Measurements from ENCODE around the gene ZHX3.

DNA sequence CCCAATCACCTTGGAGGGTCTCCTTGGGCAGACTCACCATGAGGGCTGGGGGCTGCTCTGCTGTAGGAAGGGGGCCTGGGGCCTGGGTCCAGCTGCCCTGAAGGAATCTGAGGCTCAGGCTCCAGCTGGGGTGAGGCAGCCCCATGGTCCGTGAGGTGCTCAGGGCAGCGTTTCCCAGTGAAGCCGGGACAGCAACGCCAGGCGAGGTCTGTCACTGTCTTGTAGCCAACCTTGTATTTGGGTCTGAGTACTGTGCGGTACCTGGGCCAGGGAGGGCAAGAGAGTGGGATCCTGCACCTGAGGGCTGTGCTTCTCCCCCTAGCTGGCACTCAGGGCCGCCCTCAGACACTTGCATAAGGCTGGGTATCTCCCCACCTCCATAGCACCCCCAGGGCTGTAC, 46.1 kb upstream of the ZHX3 start:
- TF ChIP-seq CTCF (IDR thresholded peaks at IDR 0.05) (no peak), POLR2A (IDR thresholded peaks at IDR 0.05) (no peak)
